ENCODE measurements around the gene RHEX. TPM values are rescaled to one million over a fixed set of nuclear protein-coding genes. Genes with fewer than 3 reads are reported as not detected.

RHEX gene
- total RNA-seq, 1 donor from 2014 or later: not detected

DNA sequence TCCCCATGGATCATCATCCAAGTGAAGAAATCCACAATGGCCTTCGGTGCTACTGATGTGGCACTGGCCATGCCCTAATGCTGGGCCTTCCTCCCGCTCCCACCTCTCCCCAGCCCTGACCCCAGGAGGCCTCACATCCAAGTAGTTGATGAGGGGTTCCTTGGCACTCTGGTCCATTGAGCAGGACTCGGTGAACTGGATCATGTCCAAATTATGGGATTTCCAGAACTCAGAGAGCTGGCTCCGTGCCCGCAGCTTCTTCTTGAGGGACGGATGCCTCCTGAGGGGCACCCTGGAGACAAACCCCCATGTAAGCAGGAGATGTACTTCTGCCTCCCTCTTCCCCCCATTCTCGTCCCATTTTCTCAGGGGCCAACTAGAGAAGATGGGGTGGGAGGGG, 30.2 kb upstream of the RHEX start:
- Histone ChIP-seq H3K27ac (no peak overlapping the region), H3K4me3 (no peak overlapping the region), H2AFZ (replicated peaks) (no peak overlapping the region), H3K79me2 (ENCODE audit: low read depth) (no peaks in the 10 kb centered on the region), H3K4me1 (no peaks in the 10 kb centered on the region), H4K20me1 (ENCODE audit: low read depth) (no peaks in the 10 kb centered on the region), H3K36me3 (no peaks in the 10 kb centered on the region), H3K4me2 (no peak overlapping the region), H3K27me3 (no peaks in the 10 kb centered on the region), H3K9me3 (ENCODE audit: low read depth) (no peaks in the 10 kb centered on the region), H3F3A (ENCODE audit: low read depth) (no peaks in the 10 kb centered on the region), H3K9ac (no peak overlapping the region)
- Mint-ChIP-seq H3K9me3 (no peaks in the 10 kb centered on the region), H3K36me3 (no peaks in the 10 kb centered on the region), H3K4me1 (no peaks in the 10 kb centered on the region), H3K4me3 (no peak overlapping the region), H3K27ac (no peak overlapping the region), H3K27me3 (ENCODE audit: insufficient read depth, low read depth) (peaks cover 10% of the 10 kb centered on the region)
- no peak for DNase-seq (ENCODE audit: low spot score)
- TF ChIP-seq, protein P1, sequence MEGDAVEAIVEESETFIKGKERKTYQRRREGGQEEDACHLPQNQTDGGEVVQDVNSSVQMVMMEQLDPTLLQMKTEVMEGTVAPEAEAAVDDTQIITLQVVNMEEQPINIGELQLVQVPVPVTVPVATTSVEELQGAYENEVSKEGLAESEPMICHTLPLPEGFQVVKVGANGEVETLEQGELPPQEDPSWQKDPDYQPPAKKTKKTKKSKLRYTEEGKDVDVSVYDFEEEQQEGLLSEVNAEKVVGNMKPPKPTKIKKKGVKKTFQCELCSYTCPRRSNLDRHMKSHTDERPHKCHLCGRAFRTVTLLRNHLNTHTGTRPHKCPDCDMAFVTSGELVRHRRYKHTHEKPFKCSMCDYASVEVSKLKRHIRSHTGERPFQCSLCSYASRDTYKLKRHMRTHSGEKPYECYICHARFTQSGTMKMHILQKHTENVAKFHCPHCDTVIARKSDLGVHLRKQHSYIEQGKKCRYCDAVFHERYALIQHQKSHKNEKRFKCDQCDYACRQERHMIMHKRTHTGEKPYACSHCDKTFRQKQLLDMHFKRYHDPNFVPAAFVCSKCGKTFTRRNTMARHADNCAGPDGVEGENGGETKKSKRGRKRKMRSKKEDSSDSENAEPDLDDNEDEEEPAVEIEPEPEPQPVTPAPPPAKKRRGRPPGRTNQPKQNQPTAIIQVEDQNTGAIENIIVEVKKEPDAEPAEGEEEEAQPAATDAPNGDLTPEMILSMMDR (IDR thresholded peaks at IDR 0.05): no peak
- TF ChIP-seq EZH2phosphoT487 (IDR thresholded peaks at IDR 0.05): no peak
- no peak for TF ChIP-seq EZH2 (IDR thresholded peaks at IDR 0.05)

DNA sequence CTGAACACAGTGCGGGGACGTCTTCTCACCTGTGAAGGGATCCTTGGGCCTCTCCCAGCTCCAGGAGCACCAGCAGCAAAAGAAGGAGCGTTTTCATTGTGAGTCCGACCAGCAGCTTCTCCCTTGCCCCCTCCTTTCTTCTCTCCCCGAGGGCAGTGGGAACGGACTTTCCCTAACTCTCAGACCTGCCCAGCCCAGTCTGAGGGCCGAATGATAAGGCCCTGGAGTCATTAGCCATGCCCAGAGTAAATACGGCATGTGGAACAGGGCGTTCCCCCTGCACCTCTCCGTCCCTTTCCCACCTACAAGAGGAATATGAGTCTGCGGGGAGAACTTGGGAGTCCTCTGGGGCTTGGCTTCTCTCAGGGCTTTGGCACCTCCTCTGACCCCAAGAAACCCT, 29.3 kb upstream of the RHEX start, which contains the start of gene CTSE:
CTSE (minus strand) TSS at position 201 of the 400 bp plus-strand sequence; CDS start at position 97, 104 bp downstream.
- Histone ChIP-seq H3F3A (ENCODE audit: low read depth) (no peaks in the 10 kb centered on the region), H3K79me2 (ENCODE audit: low read depth) (no peaks in the 10 kb centered on the region), H3K27ac (no peak within 1 kb of the TSS), H3K4me3 (no peak within 1 kb of the TSS), H2AFZ (replicated peaks) (no peak within 1 kb of the TSS), H3K36me3 (no peaks in the 10 kb centered on the region), H3K4me1 (no peaks in the 10 kb centered on the region), H3K4me2 (no peak within 1 kb of the TSS), H3K9ac (no peak within 1 kb of the TSS), H3K9me3 (ENCODE audit: low read depth) (no peaks in the 10 kb centered on the region), H3K27me3 (no peaks in the 10 kb centered on the region), H4K20me1 (ENCODE audit: low read depth) (no peaks in the 10 kb centered on the region)
- no peak for DNase-seq (ENCODE audit: low spot score)
- Mint-ChIP-seq H3K36me3 (no peaks in the 10 kb centered on the region), H3K27ac (no peak within 1 kb of the TSS), H3K4me1 (no peaks in the 10 kb centered on the region), H3K27me3 (ENCODE audit: insufficient read depth, low read depth) (peaks cover 10% of the 10 kb centered on the region), H3K4me3 (no peak within 1 kb of the TSS), H3K9me3 (no peaks in the 10 kb centered on the region)
- TF ChIP-seq, protein P1 (IDR thresholded peaks at IDR 0.05): no peak
- no peak for TF ChIP-seq EZH2phosphoT487 (IDR thresholded peaks at IDR 0.05)
- TF ChIP-seq EZH2 (IDR thresholded peaks at IDR 0.05): no peak

DNA sequence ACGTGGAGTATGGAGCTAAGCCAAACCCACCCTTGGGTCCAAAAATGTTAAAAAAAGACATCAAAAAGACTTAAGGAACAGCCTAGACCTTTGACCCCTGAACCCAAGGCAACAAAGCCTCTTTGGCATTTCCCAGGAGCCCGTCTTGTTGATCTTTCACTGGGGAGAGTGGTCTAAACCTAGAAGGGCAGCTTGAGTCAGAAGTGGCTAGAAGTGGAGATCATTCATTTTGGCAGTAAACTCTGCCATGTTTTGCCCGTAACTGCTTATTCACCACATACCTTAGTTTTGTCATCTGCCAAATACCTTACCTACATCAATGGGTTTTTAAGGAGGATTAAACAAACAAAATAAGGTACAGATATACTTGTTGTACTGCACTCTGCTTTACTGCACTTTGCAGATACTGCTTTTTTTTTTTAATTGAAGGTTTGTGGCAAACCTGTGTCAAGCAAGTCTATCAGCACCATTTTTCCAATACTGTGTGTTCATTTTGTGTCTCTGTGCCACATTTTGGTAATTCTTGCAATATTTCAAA, 27.6 kb upstream of the RHEX start:
- Mint-ChIP-seq H3K4me3 (no peak overlapping the region), H3K27me3 (ENCODE audit: insufficient read depth, low read depth) (peaks cover 9% of the 10 kb centered on the region), H3K9me3 (no peaks in the 10 kb centered on the region), H3K36me3 (no peaks in the 10 kb centered on the region), H3K27ac (no peak overlapping the region), H3K4me1 (no peaks in the 10 kb centered on the region)
- no peaks in the 10 kb centered on the region for H3K36me3 ChIP-seq
- no peaks in the 10 kb centered on the region for H3K9me3 ChIP-seq (ENCODE audit: low read depth)
- no peaks in the 10 kb centered on the region for H3K27me3 ChIP-seq
- H3K4me3 ChIP-seq: no peak overlapping the region
- H3K4me2 ChIP-seq: no peak overlapping the region
- no peak overlapping the region for H3K27ac ChIP-seq
- H3K9ac ChIP-seq: no peak overlapping the region
- no peaks in the 10 kb centered on the region for H4K20me1 ChIP-seq (ENCODE audit: low read depth)
- H3K79me2 ChIP-seq (ENCODE audit: low read depth): no peaks in the 10 kb centered on the region
- no peaks in the 10 kb centered on the region for H3K4me1 ChIP-seq
- no peaks in the 10 kb centered on the region for H3F3A ChIP-seq (ENCODE audit: low read depth)
- H2AFZ ChIP-seq (replicated peaks): no peak overlapping the region
- TF ChIP-seq, protein P1 (IDR thresholded peaks at IDR 0.05): no peak
- TF ChIP-seq EZH2phosphoT487 (IDR thresholded peaks at IDR 0.05): no peak
- TF ChIP-seq EZH2 (IDR thresholded peaks at IDR 0.05): no peak
- no peak for DNase-seq (ENCODE audit: low spot score)

Measured in neural progenitor cell (in vitro differentiated cells).